Measurements from ENCODE around the gene HAGHL. TPM values are rescaled to one million over a fixed set of nuclear protein-coding genes. Genes with fewer than 3 reads are reported as not detected.

Gene HAGHL
- total RNA-seq, 1 experiment from 2014 or later: 74.8 TPM

GRCh38 chr16:762595-763268, 35.8 kb downstream of the HAGHL start:
- no TSS peak for BruUV-seq (replicated peaks)
- CTCF ChIA-PET: interaction anchor here (2.3 kb wide), 1 partner anchor 18 kb away, joined by 11 read pairs; no protein-coding TSS in a partner anchor

More at GRCh38 chr16:762595-763268, 35.8 kb downstream of the HAGHL start:
- peak overlapping the region in 1 of 2 experiments; percentile 95; a peak in 3 of 4 replicates for H3K4me3 ChIP-seq (replicated peaks in 1 of 2; ENCODE audit: low read depth in 1 of 2, low read length in 2 of 2)
- H3K9ac ChIP-seq (ENCODE audit: low read length): peak overlapping the region; percentile 95; the same call in 1 of the 2 replicates
- no peaks in the 10 kb centered on the region for H3K27me3 ChIP-seq (ENCODE audit: insufficient read depth, low read length)
- H3K79me2 ChIP-seq (ENCODE audit: insufficient read depth, low read length): peaks cover 26% of the 10 kb centered on the region
- H3K9me2 ChIP-seq (ENCODE audit: insufficient read depth): no peaks in the 10 kb centered on the region
- intact Hi-C loops (cut with micrococcal nuclease): no loop called here
- no peak overlapping the region for H2AFZ ChIP-seq (ENCODE audit: low read depth, low read length, poor library complexity, severe bottlenecking)
- ATAC-seq: no peak
- ChIA-PET RAD21 (ENCODE audit: low non-redundant PET in 1 of 2, low total read pairs in 2 of 2, uncharacterized antibody in 2 of 2, unreplicated experiment in 2 of 2) (no interaction called here), POLR2A (no interaction called here)
- H3K4me2 ChIP-seq (ENCODE audit: low read length): peak overlapping the region; percentile 99
- no peak for TF ChIP-seq YY1 (IDR thresholded peaks at IDR 0.05; ENCODE audit: extremely low read depth, insufficient replicate concordance, low read depth, low read length)
- TF ChIP-seq SP1 (IDR thresholded peaks at IDR 0.05; ENCODE audit: low read depth): no peak
- TF ChIP-seq MAX (IDR thresholded peaks at IDR 0.05): no peak
- no peak for TF ChIP-seq EGR1 (IDR thresholded peaks at IDR 0.05; ENCODE audit: low read depth)
- TF ChIP-seq ZFX (IDR thresholded peaks at IDR 0.05): no peak
- TF ChIP-seq JUND (IDR thresholded peaks at IDR 0.05): no peak
- TF ChIP-seq ATF3 (IDR thresholded peaks at IDR 0.05): no peak
- TF ChIP-seq SIN3A (IDR thresholded peaks at IDR 0.05; ENCODE audit: low read depth): no peak
- TF ChIP-seq ZNF274 (IDR thresholded peaks at IDR 0.05; ENCODE audit: low read depth, low read length): no peak
- TF ChIP-seq, protein P1, sequence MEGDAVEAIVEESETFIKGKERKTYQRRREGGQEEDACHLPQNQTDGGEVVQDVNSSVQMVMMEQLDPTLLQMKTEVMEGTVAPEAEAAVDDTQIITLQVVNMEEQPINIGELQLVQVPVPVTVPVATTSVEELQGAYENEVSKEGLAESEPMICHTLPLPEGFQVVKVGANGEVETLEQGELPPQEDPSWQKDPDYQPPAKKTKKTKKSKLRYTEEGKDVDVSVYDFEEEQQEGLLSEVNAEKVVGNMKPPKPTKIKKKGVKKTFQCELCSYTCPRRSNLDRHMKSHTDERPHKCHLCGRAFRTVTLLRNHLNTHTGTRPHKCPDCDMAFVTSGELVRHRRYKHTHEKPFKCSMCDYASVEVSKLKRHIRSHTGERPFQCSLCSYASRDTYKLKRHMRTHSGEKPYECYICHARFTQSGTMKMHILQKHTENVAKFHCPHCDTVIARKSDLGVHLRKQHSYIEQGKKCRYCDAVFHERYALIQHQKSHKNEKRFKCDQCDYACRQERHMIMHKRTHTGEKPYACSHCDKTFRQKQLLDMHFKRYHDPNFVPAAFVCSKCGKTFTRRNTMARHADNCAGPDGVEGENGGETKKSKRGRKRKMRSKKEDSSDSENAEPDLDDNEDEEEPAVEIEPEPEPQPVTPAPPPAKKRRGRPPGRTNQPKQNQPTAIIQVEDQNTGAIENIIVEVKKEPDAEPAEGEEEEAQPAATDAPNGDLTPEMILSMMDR (IDR thresholded peaks at IDR 0.05 in 2 of 3, conservative IDR thresholded peaks at IDR 0.05 in 1 of 3; ENCODE audit: borderline replicate concordance in 1 of 3, insufficient read depth in 1 of 3, low read depth in 2 of 3, low read length in 2 of 3): no peak
- no peak for TF ChIP-seq CEBPB (IDR thresholded peaks at IDR 0.05; ENCODE audit: low read depth)
- TF ChIP-seq EZH2phosphoT487 (IDR thresholded peaks at IDR 0.05; ENCODE audit: borderline replicate concordance): no peak
- no peak for TF ChIP-seq TCF7L2 (IDR thresholded peaks at IDR 0.05; ENCODE audit: borderline replicate concordance, extremely low read depth, insufficient read depth, insufficient read length)
- H3K4me1 ChIP-seq (ENCODE audit: control insufficient read depth in 1 of 2, insufficient read depth in 2 of 2, low read length in 2 of 2): peaks cover 34 to 47% of the 10 kb centered on the region in 2 experiments
- no peaks in the 10 kb centered on the region for H4K20me1 ChIP-seq (ENCODE audit: insufficient read depth)
- H3K36me3 ChIP-seq (ENCODE audit: control insufficient read depth in 1 of 2, insufficient read depth in 2 of 2, low read length in 2 of 2): peaks cover 7 to 11% of the 10 kb centered on the region in 2 experiments; a peak in 3 of 4 replicates
- peak overlapping the region; percentile 97 for H3K27ac ChIP-seq (ENCODE audit: low read depth, low read length)
- no peaks in the 10 kb centered on the region for H3K9me3 ChIP-seq (ENCODE audit: control insufficient read depth in 1 of 2, insufficient read depth in 1 of 2, low read depth in 1 of 2, low read length in 2 of 2)
- DNase-seq (ENCODE audit: low read depth, low spot score): no peak
